Central memory CD8-positive, alpha-beta T cell (primary cell): ENCODE data around the gene CDC5L.

ENCODE experiments used
- ATAC-seq: fragments of 150-1000 bp; cut with Tn5 transposase; replicated peaks from 2 replicates; pipeline ENCODE4 v1.10.0; 2022; ENCODE audit warnings: mild to moderate bottlenecking, moderate FRiP score, moderate number of reproducible peaks; ENCODE audit not compliant: poor library complexity, severe bottlenecking; ENCODE audit errors: extremely low read depth
- DNase-seq, 2 donors: peaks; one replicate each; pipeline ENCODE4 v3.0.0; 2021; ENCODE audit warnings: low spot score in 2 of 2
- H3K27ac Mint-ChIP-seq: one replicate; pipeline ENCODE4 v1.8.0; 2022; ENCODE audit warnings: low read depth, mild to moderate bottlenecking, moderate library complexity, mixed read lengths
- H3K27me3 Mint-ChIP-seq: one replicate; pipeline ENCODE4 v1.8.0; 2022; ENCODE audit warnings: mixed read lengths
- H3K36me3 Mint-ChIP-seq: one replicate; pipeline ENCODE4 v1.8.0; 2022; ENCODE audit warnings: mild to moderate bottlenecking, moderate library complexity, mixed read lengths; ENCODE audit not compliant: insufficient read depth
- H3K4me1 Mint-ChIP-seq: one replicate; pipeline ENCODE4 v1.8.0; 2022; ENCODE audit warnings: mixed read lengths
- H3K4me3 Mint-ChIP-seq: one replicate; pipeline ENCODE4 v1.8.0; 2022; ENCODE audit warnings: mild to moderate bottlenecking, moderate library complexity, mixed read lengths
- H3K9me3 Mint-ChIP-seq: one replicate; pipeline ENCODE4 v1.8.0; 2022; ENCODE audit warnings: mixed read lengths

Gene CDC5L

GRCh38 chr6:44478591-44479254 lies 91.2 kb downstream of the CDC5L start:
- DNase-seq (no peak), ATAC-seq (no peak)
- Mint-ChIP-seq H3K9me3 (no peaks in the 10 kb centered on the region), H3K36me3 (no peaks in the 10 kb centered on the region), H3K27me3 (peaks cover 59% of the 10 kb centered on the region), H3K4me3 (no peak overlapping the region), H3K4me1 (no peaks in the 10 kb centered on the region), H3K27ac (no peak overlapping the region)

GRCh38 chr6:44480097-44480541 lies 92.6 kb downstream of the CDC5L start:
- H3K27me3 Mint-ChIP-seq, result peaks cover 52% of the 10 kb centered on the region
- H3K27ac Mint-ChIP-seq, result no peak overlapping the region
- DNase-seq (no peak), ATAC-seq (no peak)
- H3K9me3 Mint-ChIP-seq, result no peaks in the 10 kb centered on the region
- H3K36me3 Mint-ChIP-seq, result no peaks in the 10 kb centered on the region
- no peak overlapping the region for H3K4me3 Mint-ChIP-seq
- no peaks in the 10 kb centered on the region for H3K4me1 Mint-ChIP-seq

DNA sequence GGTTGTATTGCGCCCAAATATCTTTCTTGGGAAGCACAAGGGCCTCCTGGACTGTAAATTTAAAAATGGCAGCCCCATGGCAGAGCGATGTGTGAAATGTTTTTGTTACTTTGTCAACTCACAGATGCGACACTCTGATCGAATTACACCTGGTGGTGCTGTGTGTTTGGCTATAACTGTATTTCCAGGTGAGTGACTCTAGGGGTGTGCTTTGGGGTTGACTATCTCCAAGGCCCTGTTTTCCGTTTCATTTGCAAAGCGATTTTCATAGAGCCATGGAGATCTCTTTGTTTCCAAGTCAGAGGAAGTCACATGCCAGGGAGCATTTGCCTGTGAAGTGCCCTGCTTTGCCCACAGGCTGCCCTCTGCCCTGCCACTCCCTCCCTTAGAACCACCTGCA lies 93.5 kb downstream of the CDC5L start:
- Mint-ChIP-seq H3K9me3 (no peaks in the 10 kb centered on the region), H3K4me1 (no peaks in the 10 kb centered on the region), H3K27ac (no peak overlapping the region), H3K4me3 (no peak overlapping the region), H3K36me3 (no peaks in the 10 kb centered on the region), H3K27me3 (peaks cover 48% of the 10 kb centered on the region)
- DNase-seq, result no peak
- ATAC-seq, result no peak

- Mint-ChIP-seq H3K27me3 (peaks cover 49% of the 10 kb centered on the region), H3K27ac (no peak overlapping the region), H3K4me1 (no peaks in the 10 kb centered on the region), H3K9me3 (no peaks in the 10 kb centered on the region), H3K36me3 (no peaks in the 10 kb centered on the region), H3K4me3 (no peak overlapping the region)
- DNase-seq (no peak), ATAC-seq (no peak)
Observed at GRCh38 chr6:44481760-44482159, 94.3 kb downstream of the CDC5L start.

DNA sequence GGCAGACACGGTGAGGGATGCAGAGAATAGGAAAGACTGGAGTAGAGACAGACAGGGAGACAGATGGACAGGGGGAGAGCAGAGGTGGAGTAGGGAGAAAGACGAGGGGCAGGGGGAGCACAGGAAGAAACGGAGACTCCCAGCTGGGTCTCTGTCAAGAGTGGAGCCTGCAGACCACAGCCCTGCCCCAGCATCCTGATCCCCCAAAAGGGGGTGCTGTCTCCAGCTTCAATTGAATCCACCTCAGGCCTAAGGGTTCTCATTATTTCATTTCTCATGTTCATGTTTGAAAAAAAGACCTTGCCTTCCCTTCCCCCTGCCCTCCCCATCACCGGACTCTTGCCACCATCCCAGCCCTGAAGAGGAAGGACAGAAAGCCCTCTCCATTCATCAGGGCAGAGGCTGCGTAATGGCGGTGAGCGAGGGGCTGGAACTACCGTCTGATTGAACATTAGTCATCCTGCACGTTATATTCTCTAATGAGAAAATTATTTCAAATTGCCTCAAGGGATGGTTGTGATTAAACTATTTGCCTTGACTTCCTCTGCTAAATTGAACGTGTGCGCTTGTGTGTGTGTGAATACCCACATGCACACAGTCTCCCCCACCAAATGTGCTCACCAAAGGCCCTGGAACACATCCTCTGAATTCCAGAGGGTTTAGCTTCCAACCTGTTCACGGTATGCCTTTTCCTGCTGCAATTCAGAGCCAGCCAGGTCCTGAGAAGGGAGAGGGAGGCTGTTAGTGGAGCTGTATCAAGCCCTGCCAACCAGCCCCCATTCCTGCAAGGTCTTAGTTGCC lies 98.3 kb downstream of the CDC5L start:
- H3K4me3 Mint-ChIP-seq, result no peak overlapping the region
- H3K27me3 Mint-ChIP-seq, result peaks cover 55% of the 10 kb centered on the region
- no peak overlapping the region for H3K27ac Mint-ChIP-seq
- ATAC-seq, result no peak
- no peaks in the 10 kb centered on the region for H3K36me3 Mint-ChIP-seq
- H3K9me3 Mint-ChIP-seq, result no peaks in the 10 kb centered on the region
- no peaks in the 10 kb centered on the region for H3K4me1 Mint-ChIP-seq
- DNase-seq, result no peak

DNA sequence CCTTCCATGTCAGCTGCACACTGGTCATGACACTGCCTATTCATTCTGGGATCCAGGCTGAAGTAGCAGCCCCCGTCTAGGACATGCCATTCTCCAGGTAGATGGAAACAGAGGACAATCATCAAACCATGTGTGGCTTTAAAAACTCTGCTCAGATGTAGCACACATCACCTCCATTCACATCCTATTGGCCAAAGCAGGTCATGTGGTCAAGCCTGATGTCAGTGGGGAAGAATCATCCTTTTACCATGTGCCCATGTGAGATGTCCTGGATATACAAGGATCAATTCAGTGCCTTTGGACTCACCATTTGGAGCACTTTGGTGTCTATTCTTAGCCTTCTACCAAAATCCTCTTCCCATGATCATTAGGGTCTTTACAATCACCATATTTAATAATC lies 99.5 kb downstream of the CDC5L start:
- ATAC-seq, result no peak

GRCh38 chr6:44487586-44487985 lies 100.1 kb downstream of the CDC5L start:
- H3K4me3 Mint-ChIP-seq, result no peak overlapping the region
- H3K9me3 Mint-ChIP-seq, result no peaks in the 10 kb centered on the region
- no peaks in the 10 kb centered on the region for H3K36me3 Mint-ChIP-seq
- DNase-seq, result no peak
- no peak overlapping the region for H3K27ac Mint-ChIP-seq
- ATAC-seq, result no peak
- peaks cover 40% of the 10 kb centered on the region for H3K27me3 Mint-ChIP-seq
- no peaks in the 10 kb centered on the region for H3K4me1 Mint-ChIP-seq

More for the DNA sequence above, 99.5 kb downstream of the CDC5L start:
- DNase-seq, result no peak
- no peaks in the 10 kb centered on the region for H3K36me3 Mint-ChIP-seq
- H3K4me1 Mint-ChIP-seq, result no peaks in the 10 kb centered on the region
- H3K9me3 Mint-ChIP-seq, result no peaks in the 10 kb centered on the region
- no peak overlapping the region for H3K4me3 Mint-ChIP-seq
- H3K27me3 Mint-ChIP-seq, result peaks cover 46% of the 10 kb centered on the region
- H3K27ac Mint-ChIP-seq, result no peak overlapping the region

GRCh38 chr6:44489910-44490604 lies 102.6 kb downstream of the CDC5L start:
- H3K27me3 Mint-ChIP-seq, result peaks cover 48% of the 10 kb centered on the region
- no peaks in the 10 kb centered on the region for H3K4me1 Mint-ChIP-seq

DNA sequence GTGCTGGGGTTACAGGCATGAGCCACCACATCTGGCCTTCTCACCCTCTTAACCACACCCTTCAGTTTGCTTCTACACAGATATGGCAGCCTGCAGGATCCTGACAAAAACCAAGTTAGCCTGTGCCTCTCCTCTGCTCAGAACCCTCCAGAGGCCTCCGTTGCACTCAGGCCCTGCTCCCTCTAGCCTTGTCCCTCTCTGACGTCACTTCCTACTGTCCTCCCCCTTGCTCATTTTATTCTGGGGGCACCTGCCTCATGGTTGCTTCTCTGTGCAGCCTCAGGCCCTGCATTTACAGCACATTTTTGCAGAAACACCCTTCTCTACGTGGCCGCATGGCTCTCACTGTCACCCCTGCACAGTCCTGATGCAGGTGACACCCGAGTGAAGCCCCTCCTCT lies 105.6 kb downstream of the CDC5L start:
- no peaks in the 10 kb centered on the region for H3K4me1 Mint-ChIP-seq
- ATAC-seq (no peak), DNase-seq (no peak)
- H3K36me3 Mint-ChIP-seq, result no peaks in the 10 kb centered on the region
- H3K4me3 Mint-ChIP-seq, result no peak overlapping the region
- no peaks in the 10 kb centered on the region for H3K9me3 Mint-ChIP-seq
- peak overlapping the region; percentile 7 for H3K27ac Mint-ChIP-seq
- peaks cover 43% of the 10 kb centered on the region for H3K27me3 Mint-ChIP-seq

More at GRCh38 chr6:44489910-44490604, 102.6 kb downstream of the CDC5L start:
- ATAC-seq (no peak), DNase-seq (no peak)
- Mint-ChIP-seq H3K36me3 (no peaks in the 10 kb centered on the region), H3K27ac (no peak overlapping the region), H3K4me3 (no peak overlapping the region), H3K9me3 (no peaks in the 10 kb centered on the region)

DNA sequence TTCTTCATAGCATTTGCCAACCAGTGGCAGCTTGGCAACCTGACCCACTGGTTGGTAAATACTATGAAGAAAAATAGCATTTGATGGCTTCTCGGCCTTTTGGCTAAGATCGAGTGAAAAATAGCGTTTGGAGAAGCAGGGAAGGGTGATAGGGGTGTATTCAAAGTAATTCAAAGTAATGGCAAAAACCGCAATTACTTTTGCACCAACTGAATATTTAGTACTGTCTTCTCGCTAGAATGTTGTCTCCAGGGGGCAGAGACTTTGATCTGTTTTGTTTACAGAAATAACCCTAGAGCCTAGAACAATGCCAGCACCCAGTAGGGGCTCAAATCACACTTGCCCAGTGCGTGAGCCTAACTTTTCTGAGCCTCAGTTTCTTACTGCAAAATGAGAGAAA lies 106.1 kb downstream of the CDC5L start:
- no peaks in the 10 kb centered on the region for H3K36me3 Mint-ChIP-seq
- peak overlapping the region; percentile 7 for H3K27ac Mint-ChIP-seq
- H3K4me1 Mint-ChIP-seq, result no peaks in the 10 kb centered on the region
- no peak for ATAC-seq
- no peak overlapping the region for H3K4me3 Mint-ChIP-seq
- DNase-seq, result no peak
- H3K9me3 Mint-ChIP-seq, result no peaks in the 10 kb centered on the region
- peaks cover 39% of the 10 kb centered on the region for H3K27me3 Mint-ChIP-seq

DNA sequence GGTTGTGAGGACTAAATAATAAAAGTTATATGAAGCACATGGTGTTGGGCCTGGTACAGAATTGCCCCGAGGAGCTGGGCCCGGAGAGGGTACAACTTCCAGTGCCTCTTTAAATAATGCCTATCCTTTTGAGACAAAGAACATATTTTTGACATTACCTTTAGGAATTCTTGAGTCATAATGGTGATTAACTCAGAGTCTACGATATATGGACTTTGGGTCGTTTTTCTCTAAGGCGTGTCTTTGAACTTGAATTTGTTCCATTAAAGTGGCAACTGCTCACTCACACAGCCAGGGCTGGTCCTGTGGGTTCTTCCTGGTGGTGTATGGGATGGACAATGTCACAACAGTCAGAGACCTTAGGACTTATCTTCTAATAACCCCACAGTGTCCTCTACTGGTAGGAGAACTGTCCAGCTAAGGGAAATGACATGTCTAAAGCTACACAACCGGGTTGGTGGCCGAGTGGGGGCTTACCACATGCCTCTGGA lies 106.5 kb downstream of the CDC5L start:
- H3K4me1 Mint-ChIP-seq, result no peaks in the 10 kb centered on the region
- no peak overlapping the region for H3K27ac Mint-ChIP-seq
- H3K36me3 Mint-ChIP-seq, result no peaks in the 10 kb centered on the region
- DNase-seq (no peak), ATAC-seq (no peak)
- H3K9me3 Mint-ChIP-seq, result no peaks in the 10 kb centered on the region
- no peak overlapping the region for H3K4me3 Mint-ChIP-seq
- peaks cover 34% of the 10 kb centered on the region for H3K27me3 Mint-ChIP-seq

DNA sequence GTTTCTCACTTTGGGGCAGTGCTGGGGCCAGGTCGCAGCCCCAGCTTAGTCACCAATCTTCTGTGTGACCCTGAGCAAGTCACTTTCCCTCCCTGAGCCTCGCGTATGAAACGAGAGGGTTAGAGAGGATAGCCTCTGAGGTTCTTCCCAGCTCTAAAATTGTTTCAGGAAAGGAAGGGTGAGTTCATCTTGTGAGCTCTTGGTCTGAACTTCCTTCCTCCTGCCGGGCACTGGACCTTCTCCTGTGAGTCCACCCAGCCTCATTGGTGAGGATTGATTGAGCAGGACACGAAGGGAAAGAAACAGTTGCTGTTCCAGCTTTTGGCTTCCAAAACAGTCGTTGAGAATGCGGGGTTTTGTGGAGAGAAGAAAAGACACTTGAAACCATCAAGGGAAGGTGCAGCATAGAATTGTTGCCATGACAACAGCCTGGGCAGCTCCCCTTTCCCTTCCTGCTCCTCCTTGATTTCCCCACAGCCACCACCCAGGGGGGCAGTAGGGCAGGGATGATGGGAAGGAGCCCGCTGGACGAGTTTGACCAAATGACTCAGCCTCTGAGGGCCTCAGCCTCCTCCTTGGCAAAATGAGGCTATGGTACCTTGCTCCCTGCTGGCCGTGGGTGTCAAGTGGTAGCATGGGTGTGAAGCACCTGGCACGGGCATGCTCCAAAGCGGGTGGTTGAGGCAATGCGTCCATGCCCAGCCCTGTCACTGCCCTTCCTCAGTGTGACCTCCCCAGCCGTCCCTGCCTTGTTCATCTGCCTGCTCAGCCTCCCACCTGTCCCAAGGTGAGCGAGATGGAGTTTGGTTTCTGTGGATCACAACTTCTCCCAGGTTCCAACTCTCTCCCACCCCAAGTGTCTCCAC lies 107.8 kb downstream of the CDC5L start:
- H3K36me3 Mint-ChIP-seq, result no peaks in the 10 kb centered on the region
- H3K9me3 Mint-ChIP-seq, result no peaks in the 10 kb centered on the region
- no peak overlapping the region for H3K4me3 Mint-ChIP-seq
- ATAC-seq, result no peak
- H3K27me3 Mint-ChIP-seq, result peaks cover 26% of the 10 kb centered on the region
- H3K4me1 Mint-ChIP-seq, result no peaks in the 10 kb centered on the region
- DNase-seq, result no peak
- H3K27ac Mint-ChIP-seq, result no peak overlapping the region
